VCaP (cell line): ENCODE data around the gene STOM.

ENCODE experiments used
- H3K27ac ChIP-seq: fragments of 450-650 bp; 2 replicates; pipeline ENCODE4 v1.5.1; 2017
- CTCF ChIP-seq: fragments of 450-650 bp; conservative IDR thresholded peaks from 2 replicates; pipeline ENCODE4 v1.5.1; 2017; ENCODE audit warnings: mild to moderate bottlenecking, moderate library complexity

The STOM gene

GRCh38 chr9:121380846-121381245 is 10.8 kb upstream of the STOM start:
- no peak for TF ChIP-seq CTCF
- H3K27ac ChIP-seq, result no peak overlapping the region

GRCh38 chr9:121376214-121376830 is 6.3 kb upstream of the STOM start:
- peak; percentile 76 for TF ChIP-seq CTCF
- no peak overlapping the region for H3K27ac ChIP-seq

GRCh38 chr9:121373011-121373729 is 3.1 kb upstream of the STOM start:
- no peak for TF ChIP-seq CTCF
- H3K27ac ChIP-seq, result no peak overlapping the region

- no peak overlapping the region for H3K27ac ChIP-seq
- no peak for TF ChIP-seq CTCF
These were observed 2.4 kb upstream of the STOM start for GRCh38 chr9:121372239-121373010.

- H3K27ac ChIP-seq, result no peak overlapping the region
- no peak for TF ChIP-seq CTCF
These were observed 1.5 kb upstream of the STOM start for GRCh38 chr9:121371495-121372061.

- no peak for TF ChIP-seq CTCF
- no peak overlapping the region for H3K27ac ChIP-seq
These were observed 1.3 kb downstream of the STOM start for GRCh38 chr9:121368745-121369144.

- no peak for TF ChIP-seq CTCF
- H3K27ac ChIP-seq, result no peak overlapping the region
These were observed 1.9 kb downstream of the STOM start for GRCh38 chr9:121368138-121368522.
